Neutrophil (primary cell): ENCODE data around the gene RGS3.

ENCODE experiments used
- H3K27ac ChIP-seq: fragments of 200-600 bp; sonication (generic); 2 replicates; pipeline ENCODE4 v1.5.1; 2016; ENCODE audit warnings: mild to moderate bottlenecking, moderate library complexity
- H3K27me3 ChIP-seq: fragments of 200-600 bp; sonication (generic); 2 replicates; pipeline ENCODE4 v1.6.0; 2016; ENCODE audit warnings: mild to moderate bottlenecking
- H3K36me3 ChIP-seq: fragments of 200-600 bp; sonication (generic); 2 replicates; pipeline ENCODE4 v1.5.1; 2017
- H3K4me1 ChIP-seq, 2 experiments: fragments of 200-600 bp in 1 of 2; sonication (generic) in 1 of 2; 1 replicate in 1 of 2; 2 replicates in 1 of 2; pipeline versions ENCODE4 v1.5.1 to v1.6.1; 2013 to 2016; ENCODE audit warnings: low read depth in 1 of 2, low read length in 1 of 2, mild to moderate bottlenecking in 1 of 2, moderate library complexity in 1 of 2; ENCODE audit not compliant: control insufficient read depth in 1 of 2, insufficient read depth in 1 of 2
- H3K4me3 ChIP-seq, 2 experiments: fragments of 200-600 bp in 1 of 2; sonication (generic) in 1 of 2; 1 replicate in 1 of 2; 2 replicates in 1 of 2; pipeline ENCODE4 v1.5.1; 2013 to 2016; ENCODE audit warnings: low read depth in 1 of 2, low read length in 1 of 2, mild to moderate bottlenecking in 1 of 2, moderate library complexity in 1 of 2
- H3K9me3 ChIP-seq: fragments of 200-600 bp; sonication (generic); 2 replicates; pipeline ENCODE4 v1.5.1; 2016
- CTCF ChIP-seq: fragments of 200-600 bp; sonication (generic); IDR thresholded peaks from 2 replicates; pipeline ENCODE4 v1.5.1; 2016; ENCODE audit warnings: antibody characterized with exemption

RGS3 gene

DNA sequence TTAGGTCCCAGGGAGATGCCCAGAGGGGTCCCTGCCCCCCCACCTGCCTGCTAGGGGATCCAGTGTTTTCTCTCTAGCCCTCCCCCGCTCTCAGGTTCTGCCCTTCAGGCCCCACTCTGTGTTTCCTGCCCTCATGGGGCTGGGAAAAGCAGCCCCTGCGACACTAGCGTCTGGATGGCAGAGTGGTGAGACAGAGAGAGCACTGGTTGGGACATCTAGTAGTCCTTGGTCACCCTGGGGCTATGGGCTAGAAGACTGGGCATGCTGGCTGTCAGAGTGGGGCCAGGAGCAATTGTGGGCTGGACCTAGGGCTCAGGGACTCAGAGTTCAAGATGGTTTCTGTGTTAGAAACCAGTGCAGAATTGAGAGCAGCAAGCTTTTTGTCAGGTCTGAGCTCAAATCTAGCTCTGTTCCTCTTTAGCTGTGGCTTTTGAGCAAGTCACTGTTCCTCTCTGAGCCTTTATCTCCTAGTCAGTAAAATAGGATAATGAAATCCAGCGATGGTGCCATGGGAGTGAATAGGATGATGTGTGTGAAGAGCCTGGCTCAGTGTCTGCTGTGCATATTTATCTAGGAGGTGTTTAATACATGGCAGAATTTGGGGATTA lies 39.0 kb downstream of the RGS3 start:
- Histone ChIP-seq H3K9me3 (no peaks in the 10 kb centered on the region), H3K4me1 (no peaks in the 10 kb centered on the region), H3K4me3 (no peak overlapping the region), H3K27ac (no peak overlapping the region), H3K27me3 (no peaks in the 10 kb centered on the region), H3K36me3 (no peaks in the 10 kb centered on the region)
- TF ChIP-seq CTCF = no peak

- H3K27ac ChIP-seq = no peak overlapping the region
- H3K9me3 ChIP-seq = no peaks in the 10 kb centered on the region
- TF ChIP-seq CTCF = no peak
- no peaks in the 10 kb centered on the region for H3K36me3 ChIP-seq
- H3K27me3 ChIP-seq = no peaks in the 10 kb centered on the region
- H3K4me1 ChIP-seq = no peaks in the 10 kb centered on the region
- no peak overlapping the region for H3K4me3 ChIP-seq
Measured at GRCh38 chr9:113503131-113503541, 39.6 kb downstream of the RGS3 start.

DNA sequence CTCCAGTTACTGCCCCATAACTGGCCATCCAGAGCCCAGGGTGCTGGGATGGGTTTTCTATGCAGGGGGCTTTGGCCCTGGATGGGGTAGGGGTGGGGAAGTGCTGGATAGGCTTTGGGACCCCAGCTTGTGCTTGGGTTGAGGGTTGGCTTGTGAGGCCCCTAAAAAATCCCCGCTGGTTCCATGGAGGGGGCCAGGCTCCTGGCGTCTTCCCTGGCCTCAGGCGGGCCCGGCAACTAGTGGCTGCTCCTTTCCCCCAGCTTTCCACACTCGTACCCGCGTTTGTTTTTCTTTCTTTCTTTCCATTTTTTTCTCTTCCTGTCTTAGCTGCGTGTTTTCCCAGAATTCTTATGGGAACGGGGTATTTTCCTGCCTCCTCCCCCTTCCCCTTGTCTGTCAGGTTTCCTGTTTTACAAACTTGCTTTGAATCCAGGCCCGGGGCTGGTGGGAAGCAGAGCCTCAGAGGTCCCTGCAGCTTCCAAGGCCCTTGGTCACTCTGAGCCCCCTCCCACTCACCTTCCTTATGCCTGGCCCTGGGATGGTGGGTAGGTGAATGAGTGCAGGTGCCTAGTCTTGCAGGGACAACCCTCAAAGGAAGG lies 40.2 kb downstream of the RGS3 start:
- Histone ChIP-seq H3K27ac (no peak overlapping the region), H3K4me3 (no peak overlapping the region), H3K4me1 (no peaks in the 10 kb centered on the region), H3K9me3 (no peaks in the 10 kb centered on the region), H3K36me3 (no peaks in the 10 kb centered on the region), H3K27me3 (no peaks in the 10 kb centered on the region)
- no peak for TF ChIP-seq CTCF

DNA sequence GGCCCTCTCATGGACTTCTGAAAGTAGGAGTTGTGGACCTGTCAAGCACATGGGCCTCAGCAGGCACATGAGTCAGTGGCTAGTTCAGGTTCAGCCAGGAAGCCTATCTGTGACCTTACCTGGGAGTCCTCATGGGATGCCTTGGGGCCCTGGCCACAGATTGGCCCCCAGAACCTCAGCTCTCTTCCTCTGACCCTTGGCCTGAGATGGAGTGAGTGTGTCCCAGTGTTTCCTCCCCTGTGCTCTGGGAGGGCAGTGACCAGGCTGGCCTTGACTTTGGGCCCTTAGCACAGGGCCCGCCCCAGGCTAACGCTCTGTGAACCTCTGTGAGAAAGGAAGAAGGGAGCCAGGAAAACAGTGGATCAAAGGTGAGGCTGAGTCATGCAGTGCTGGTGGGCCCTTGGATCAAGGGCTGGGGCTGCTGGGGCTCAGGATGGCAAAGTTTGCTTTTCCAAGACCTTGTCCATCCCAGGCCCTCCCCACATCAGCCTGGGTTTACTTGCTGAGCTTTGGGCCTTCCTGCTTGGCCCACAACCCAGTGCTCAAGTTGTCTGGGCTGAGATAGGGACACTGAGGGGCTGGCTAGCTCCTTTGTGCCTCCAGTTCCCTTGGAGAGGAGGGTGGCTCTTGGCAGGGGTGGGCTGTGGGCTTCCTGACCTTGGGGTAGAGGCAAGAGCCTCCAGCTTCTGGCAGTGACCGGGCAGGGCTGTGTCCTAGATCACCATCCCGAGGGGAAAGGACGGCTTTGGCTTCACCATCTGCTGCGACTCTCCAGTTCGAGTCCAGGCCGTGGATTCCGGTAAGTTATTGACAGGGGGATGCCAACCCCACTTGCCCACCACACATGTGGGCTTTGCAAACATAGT lies 41.4 kb downstream of the RGS3 start:
- H3K27ac ChIP-seq = no peak overlapping the region
- no peaks in the 10 kb centered on the region for H3K4me1 ChIP-seq
- H3K36me3 ChIP-seq = no peaks in the 10 kb centered on the region
- H3K4me3 ChIP-seq = no peak overlapping the region
- H3K27me3 ChIP-seq = no peaks in the 10 kb centered on the region
- H3K9me3 ChIP-seq = no peaks in the 10 kb centered on the region
- no peak for TF ChIP-seq CTCF

DNA sequence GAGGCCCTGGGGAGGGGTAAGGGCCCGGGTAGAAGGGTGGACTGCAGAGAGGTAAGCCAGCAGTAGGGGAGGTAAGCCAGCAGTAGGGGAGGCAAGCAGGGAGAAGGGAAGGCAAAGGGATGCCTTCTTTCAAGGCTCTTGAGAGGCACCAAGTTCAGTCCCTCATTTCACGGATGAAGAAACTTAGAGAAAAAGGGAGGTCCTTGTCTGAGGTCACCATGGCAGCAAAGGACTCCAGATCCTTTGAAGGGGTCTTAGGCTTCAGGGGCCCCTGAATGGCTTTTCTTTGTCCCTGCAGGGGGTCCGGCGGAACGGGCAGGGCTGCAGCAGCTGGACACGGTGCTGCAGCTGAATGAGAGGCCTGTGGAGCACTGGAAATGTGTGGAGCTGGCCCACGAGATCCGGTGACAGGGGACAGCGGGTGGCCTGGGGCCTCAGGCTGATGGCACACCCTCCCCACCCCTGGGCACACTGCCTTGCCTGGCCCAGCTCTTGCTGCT lies 42.6 kb downstream of the RGS3 start:
- no peaks in the 10 kb centered on the region for H3K9me3 ChIP-seq
- no peaks in the 10 kb centered on the region for H3K4me1 ChIP-seq
- no peaks in the 10 kb centered on the region for H3K27me3 ChIP-seq
- no peak overlapping the region for H3K4me3 ChIP-seq
- no peak for TF ChIP-seq CTCF
- no peak overlapping the region for H3K27ac ChIP-seq
- no peaks in the 10 kb centered on the region for H3K36me3 ChIP-seq
